ENCODE results near the gene ARHGAP12.
"Not testable (repeated sequence)": the region's sequence is repeated elsewhere in the genome, so short reads cannot be mapped to it uniquely, and the experiment has no call there.

Gene ARHGAP12

DNA sequence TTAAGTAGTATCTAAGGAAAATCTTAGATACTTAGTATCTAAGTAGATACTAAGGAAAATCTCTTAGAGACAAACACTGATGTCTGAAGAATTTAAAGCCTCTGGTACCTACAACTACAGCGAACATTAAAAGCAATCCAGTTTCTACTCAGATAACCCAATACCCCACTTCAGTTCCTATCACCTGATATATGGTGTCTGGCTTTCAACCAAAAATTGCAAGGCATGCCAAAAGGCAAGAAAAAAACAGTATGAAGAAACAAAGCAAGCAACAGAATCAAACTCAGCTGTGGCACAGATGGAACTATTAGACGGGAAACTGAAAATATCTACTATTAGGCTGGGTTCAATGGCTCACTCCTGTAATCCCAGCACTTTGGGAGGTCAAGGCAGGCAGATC is 31.1 kb downstream of the ARHGAP12 start:
- in situ Hi-C loops (cut with MboI; ENCODE audit: low pct_unique_long_range_greater_than_20kb, low sequenced_read_pairs), result no loop called here
- DNase-seq, result no peak

- no peak for DNase-seq
- in situ Hi-C loops (cut with MboI; ENCODE audit: low pct_unique_long_range_greater_than_20kb, low sequenced_read_pairs), result no loop called here
These were observed 31.7 kb downstream of the ARHGAP12 start for GRCh38 chr10:31896968-31897384.

- in situ Hi-C loops (cut with MboI; ENCODE audit: low pct_unique_long_range_greater_than_20kb, low sequenced_read_pairs); DNase-seq: not testable (repeated sequence)
These were observed 32.9 kb downstream of the ARHGAP12 start for GRCh38 chr10:31895722-31896121.

- no peak for DNase-seq
- in situ Hi-C loops (cut with MboI; ENCODE audit: low pct_unique_long_range_greater_than_20kb, low sequenced_read_pairs), result no loop called here
These were observed 40.2 kb downstream of the ARHGAP12 start for GRCh38 chr10:31888442-31888841.

- in situ Hi-C loops (cut with MboI; ENCODE audit: low pct_unique_long_range_greater_than_20kb, low sequenced_read_pairs), result no loop called here
- DNase-seq, result no peak
These were observed 40.8 kb downstream of the ARHGAP12 start for GRCh38 chr10:31887850-31888249.

DNA sequence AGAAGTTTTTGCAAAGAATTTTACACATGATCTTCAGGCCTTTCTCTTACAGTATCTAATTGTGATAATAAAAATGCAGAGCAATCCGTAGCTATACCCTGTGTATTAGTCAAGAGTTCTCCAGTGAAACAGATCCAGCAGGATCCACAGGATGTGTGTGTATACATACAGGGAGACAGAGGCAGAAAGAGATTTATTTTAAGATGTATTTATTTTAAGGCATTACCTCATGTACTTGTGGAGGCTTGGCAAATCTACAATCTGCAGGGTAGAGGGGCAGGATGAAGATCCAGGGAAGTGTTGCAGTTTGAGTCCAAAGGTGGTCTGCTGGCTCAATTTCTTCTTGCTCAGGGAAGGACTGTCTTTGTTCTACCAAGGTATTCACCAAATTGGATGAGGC is 41.7 kb downstream of the ARHGAP12 start:
- DNase-seq, result no peak
- in situ Hi-C loops (cut with MboI; ENCODE audit: low pct_unique_long_range_greater_than_20kb, low sequenced_read_pairs), result no loop called here

- DNase-seq, result no peak
- in situ Hi-C loops (cut with MboI; ENCODE audit: low pct_unique_long_range_greater_than_20kb, low sequenced_read_pairs), result no loop called here
These were observed 42.7 kb downstream of the ARHGAP12 start for GRCh38 chr10:31885971-31886370.

DNA sequence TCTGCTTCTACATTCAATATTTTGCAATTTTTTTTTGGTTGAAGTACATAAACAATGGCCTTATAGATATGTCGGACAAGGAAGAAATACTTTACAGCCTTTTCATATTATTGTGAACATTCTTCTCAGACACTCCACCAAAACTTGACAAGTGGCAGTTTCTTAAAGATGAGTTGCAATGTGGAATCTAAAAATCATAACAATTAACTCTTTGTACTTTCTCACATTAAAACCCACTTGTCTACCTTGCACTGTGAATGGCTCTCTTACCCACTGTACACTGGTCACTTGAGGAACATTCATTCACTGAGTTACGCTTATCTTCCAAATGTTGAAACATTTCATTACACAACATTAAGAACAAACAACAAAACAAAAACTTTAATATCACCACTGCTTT is 44.2 kb downstream of the ARHGAP12 start:
- in situ Hi-C loops (cut with MboI; ENCODE audit: low pct_unique_long_range_greater_than_20kb, low sequenced_read_pairs), result no loop called here
- DNase-seq, result no peak

DNA sequence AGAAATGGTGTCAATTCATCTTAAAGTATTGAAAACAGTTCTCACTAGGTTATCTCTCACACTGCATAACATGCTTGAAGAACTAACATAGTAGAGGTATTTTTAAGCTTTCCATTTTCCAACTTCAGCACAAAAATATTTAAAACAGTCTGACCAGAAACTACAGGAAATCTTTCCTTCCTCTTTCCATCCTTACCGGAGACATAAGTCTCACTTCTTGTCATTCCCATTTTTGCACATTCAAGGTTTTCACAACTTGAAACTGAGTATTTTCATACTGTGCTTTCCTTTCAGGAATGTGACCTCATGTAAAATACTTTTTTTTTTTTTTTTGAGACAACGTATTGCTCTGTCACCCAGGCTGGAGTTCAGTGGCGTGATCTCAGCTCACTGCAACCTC is 45.2 kb downstream of the ARHGAP12 start:
- peak; percentile 15 for DNase-seq
- in situ Hi-C loops (cut with MboI; ENCODE audit: low pct_unique_long_range_greater_than_20kb, low sequenced_read_pairs), result no loop called here

GRCh38 chr10:31878486-31878885 is 50.1 kb downstream of the ARHGAP12 start:
- DNase-seq, result no peak

GRCh38 chr10:31876652-31877352 is 51.8 kb downstream of the ARHGAP12 start:
- in situ Hi-C loops (cut with MboI; ENCODE audit: low pct_unique_long_range_greater_than_20kb, low sequenced_read_pairs), result no loop called here
- DNase-seq, result no peak

More at GRCh38 chr10:31878486-31878885, 50.1 kb downstream of the ARHGAP12 start:
- in situ Hi-C loops (cut with MboI; ENCODE audit: low pct_unique_long_range_greater_than_20kb, low sequenced_read_pairs), result no loop called here

DNA sequence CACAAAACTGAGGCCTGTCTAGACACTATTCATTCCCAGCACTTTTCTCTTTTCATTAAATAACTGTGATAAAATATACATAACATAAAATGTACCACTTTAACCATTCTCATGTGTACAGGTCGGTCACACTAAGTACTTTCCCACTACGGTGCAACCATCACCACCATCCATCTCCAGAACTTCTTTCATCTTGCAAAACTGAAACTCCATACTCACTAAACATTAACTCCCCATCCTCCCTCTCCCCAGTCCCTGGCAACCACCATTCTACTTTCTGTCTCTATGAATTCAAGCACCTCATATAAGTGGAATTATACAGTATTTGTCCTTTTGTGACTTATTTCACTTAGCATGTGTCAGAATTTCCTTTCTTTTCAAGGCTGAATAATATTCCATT is 53.0 kb downstream of the ARHGAP12 start:
- DNase-seq, result no peak
- in situ Hi-C loops (cut with MboI; ENCODE audit: low pct_unique_long_range_greater_than_20kb, low sequenced_read_pairs), result no loop called here

DNA sequence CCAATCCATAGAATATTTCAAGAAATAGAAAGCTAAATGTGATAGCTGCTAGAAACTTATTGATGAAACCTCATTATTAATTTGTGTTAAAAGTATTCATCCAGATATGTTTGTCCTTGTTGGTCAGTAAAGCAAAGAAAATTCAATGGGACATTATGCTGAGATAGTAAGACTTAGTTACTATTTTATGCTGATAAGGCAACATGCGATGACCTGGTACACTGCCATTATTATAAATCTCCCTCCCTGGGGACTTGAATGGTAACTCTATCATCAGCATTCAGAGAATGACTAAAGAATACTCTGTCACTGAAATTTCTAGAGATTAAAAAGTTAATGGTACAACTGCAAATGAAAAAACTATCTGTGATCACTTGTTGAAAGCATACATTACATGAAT is 54.9 kb downstream of the ARHGAP12 start:
- DNase-seq, result no peak
- in situ Hi-C loops (cut with MboI; ENCODE audit: low pct_unique_long_range_greater_than_20kb, low sequenced_read_pairs), result no loop called here

GRCh38 chr10:31871266-31872065 is 57.2 kb downstream of the ARHGAP12 start:
- no peak for DNase-seq
- in situ Hi-C loops (cut with MboI; ENCODE audit: low pct_unique_long_range_greater_than_20kb, low sequenced_read_pairs), result no loop called here

DNA sequence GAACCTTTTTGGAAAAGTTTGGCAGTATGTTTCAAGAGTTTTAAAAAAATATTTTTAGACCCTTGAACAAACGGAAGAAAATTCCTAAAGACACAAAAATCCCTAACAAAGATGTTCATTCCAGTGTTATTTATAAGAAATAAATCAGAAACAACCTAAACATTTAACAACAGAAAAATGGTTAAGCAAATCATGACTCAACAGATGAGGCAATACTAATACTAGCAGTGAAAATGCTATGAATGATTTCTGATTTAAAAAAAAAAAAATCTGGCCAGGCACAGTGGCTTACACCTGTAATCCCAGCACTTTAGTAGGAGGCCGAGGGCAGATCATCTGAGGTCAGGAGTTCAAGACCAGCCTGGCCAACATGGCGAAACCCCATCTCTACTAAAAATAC is 61.0 kb downstream of the ARHGAP12 start:
- DNase-seq, result no peak

GRCh38 chr10:31866118-31866670 is 62.4 kb downstream of the ARHGAP12 start:
- no peak for DNase-seq
- in situ Hi-C loops (cut with MboI; ENCODE audit: low pct_unique_long_range_greater_than_20kb, low sequenced_read_pairs), result no loop called here

More for the DNA sequence above, 61.0 kb downstream of the ARHGAP12 start:
- in situ Hi-C loops (cut with MboI; ENCODE audit: low pct_unique_long_range_greater_than_20kb, low sequenced_read_pairs), result no loop called here

- in situ Hi-C loops (cut with MboI; ENCODE audit: low pct_unique_long_range_greater_than_20kb, low sequenced_read_pairs), result no loop called here
- no peak for DNase-seq
These were observed 63.7 kb downstream of the ARHGAP12 start for GRCh38 chr10:31864834-31865518.

DNA sequence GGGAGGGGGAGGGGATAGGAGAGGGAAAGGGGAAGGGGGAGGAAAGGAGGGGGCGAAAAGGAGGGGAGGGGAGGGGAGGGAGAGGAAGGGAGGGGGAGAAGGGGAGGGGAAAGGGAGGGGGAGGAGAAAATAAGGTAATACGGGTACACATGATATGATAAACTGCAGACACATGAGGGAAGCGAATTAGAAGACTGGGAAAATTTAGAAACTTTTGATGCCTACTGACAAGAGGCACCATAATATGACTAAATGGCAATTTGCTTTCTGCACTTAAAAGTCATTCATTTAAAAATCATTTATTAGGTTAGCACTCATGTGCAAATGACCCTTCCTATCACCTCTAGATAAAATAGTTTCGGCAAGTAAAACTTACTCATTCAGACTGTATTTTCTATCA is 73.6 kb downstream of the ARHGAP12 start:
- in situ Hi-C loops (cut with MboI; ENCODE audit: low pct_unique_long_range_greater_than_20kb, low sequenced_read_pairs), result no loop called here
- DNase-seq, result no peak

DNA sequence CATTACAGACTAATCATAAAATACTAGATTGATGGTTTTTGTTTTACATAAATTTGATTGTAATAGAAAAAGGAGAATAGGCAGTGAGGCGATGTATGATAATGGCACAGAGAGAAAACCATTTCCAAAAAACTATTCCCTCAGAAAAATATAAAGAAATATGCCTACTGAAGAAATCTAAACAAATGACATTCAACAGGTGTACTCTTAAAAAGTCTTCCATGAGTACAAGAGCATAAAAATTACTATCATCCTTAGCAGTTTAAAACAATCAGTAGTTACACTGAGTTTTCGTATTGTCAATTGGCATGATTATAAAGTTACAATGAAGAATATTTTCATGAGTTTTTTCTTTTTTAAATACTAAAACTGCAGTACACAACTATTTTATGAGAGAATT is 75.0 kb downstream of the ARHGAP12 start:
- in situ Hi-C loops (cut with MboI; ENCODE audit: low pct_unique_long_range_greater_than_20kb, low sequenced_read_pairs), result no loop called here
- DNase-seq, result no peak

DNA sequence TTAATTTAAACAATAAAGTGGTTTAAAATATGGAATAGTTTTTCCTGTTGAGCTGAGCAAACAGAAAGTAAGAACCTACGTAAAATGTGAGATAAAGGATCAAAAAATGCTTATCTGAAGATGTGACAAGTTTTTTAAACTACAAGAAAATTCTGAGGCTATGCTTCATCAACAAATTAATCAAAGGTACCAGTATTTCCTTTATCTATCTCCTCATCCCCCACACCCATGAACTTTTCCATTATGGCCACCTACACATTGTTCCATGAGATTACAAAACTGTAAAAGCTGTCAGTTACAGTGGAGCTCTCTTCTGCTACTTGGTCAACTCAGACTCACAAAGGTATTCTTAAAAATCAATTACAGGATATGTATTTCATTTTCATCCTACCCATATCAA is 77.4 kb downstream of the ARHGAP12 start:
- no peak for DNase-seq
- in situ Hi-C loops (cut with MboI; ENCODE audit: low pct_unique_long_range_greater_than_20kb, low sequenced_read_pairs), result no loop called here
